DOHH2 (cell line): ENCODE measurements around the gene SGCD.

Experiments used
- H3F3A ChIP-seq: fragments of 200-600 bp; sonication (generic), shearing (Covaris generic); 2 replicates; pipeline ENCODE4 v1.6.0; 2016; ENCODE audit warnings: antibody characterized with exemption, mild to moderate bottlenecking; ENCODE audit not compliant: control insufficient read depth, insufficient read depth
- H3K27ac ChIP-seq: fragments of 200-600 bp; sonication (generic); 2 replicates; pipeline ENCODE4 v1.5.1; 2014; ENCODE audit warnings: low read depth, mild to moderate bottlenecking, low read length, moderate library complexity
- H3K27me3 ChIP-seq: fragments of 200-600 bp; sonication (generic); 2 replicates; pipeline ENCODE4 v1.6.1; 2014; ENCODE audit warnings: mild to moderate bottlenecking, low read length, mixed read lengths; ENCODE audit not compliant: control insufficient read depth
- H3K36me3 ChIP-seq: fragments of 200-600 bp; sonication (generic); 2 replicates; pipeline ENCODE4 v1.6.1; 2014; ENCODE audit warnings: mild to moderate bottlenecking, low read length, moderate library complexity, mixed read lengths; ENCODE audit not compliant: control insufficient read depth
- H3K4me1 ChIP-seq: fragments of 200-600 bp; sonication (generic); 2 replicates; pipeline ENCODE4 v1.6.1; 2014; ENCODE audit warnings: mild to moderate bottlenecking, low read length, mixed read lengths; ENCODE audit not compliant: control insufficient read depth
- H3K4me2 ChIP-seq: fragments of 200-600 bp; sonication (generic); 2 replicates; pipeline ENCODE4 v1.6.0; 2014; ENCODE audit warnings: mild to moderate bottlenecking, low read length, moderate library complexity
- H3K4me3 ChIP-seq: fragments of 200-600 bp; sonication (generic); 2 replicates; pipeline ENCODE4 v1.5.1; 2014; ENCODE audit warnings: mild to moderate bottlenecking, low read length, mixed read lengths
- H3K79me2 ChIP-seq: fragments of 200-600 bp; sonication (generic); 2 replicates; pipeline ENCODE4 v1.6.1; 2014; ENCODE audit warnings: mild to moderate bottlenecking, low read length, mixed read lengths; ENCODE audit not compliant: control insufficient read depth
- H3K9me2 ChIP-seq: fragments of 200-600 bp; sonication (generic); replicated peaks from 2 replicates; pipeline ENCODE4 v1.6.1; 2014; ENCODE audit warnings: mild to moderate bottlenecking, low read length, mixed read lengths; ENCODE audit not compliant: control insufficient read depth
- H3K9me3 ChIP-seq: fragments of 200-600 bp; sonication (generic); 2 replicates; pipeline ENCODE4 v1.6.1; 2014; ENCODE audit warnings: antibody characterized with exemption, low read length, mixed read lengths; ENCODE audit not compliant: control insufficient read depth, insufficient read depth
- H4K20me1 ChIP-seq: fragments of 200-600 bp; sonication (generic); 2 replicates; pipeline ENCODE4 v1.6.0; 2014; ENCODE audit warnings: low read depth, mild to moderate bottlenecking, antibody characterized with exemption, low read length, moderate library complexity; ENCODE audit not compliant: control insufficient read depth, insufficient read depth
- CTCF ChIP-seq: fragments of 200-600 bp; sonication (generic); IDR thresholded peaks from one replicate; pipeline ENCODE4 v1.5.1; 2014; ENCODE audit warnings: antibody characterized with exemption, mild to moderate bottlenecking, low read depth, low read length; ENCODE audit not compliant: poor library complexity, severe bottlenecking
- EZH2phosphoT487 ChIP-seq: fragments of 200-600 bp; sonication (generic); IDR thresholded peaks from 2 replicates; pipeline ENCODE4 v1.6.1; 2017; ENCODE audit warnings: borderline replicate concordance, mild to moderate bottlenecking, antibody characterized with exemption, low read length, moderate library complexity, mixed read lengths

The SGCD gene

GRCh38 chr5:156685481-156685880 lies 358.5 kb downstream of the SGCD start:
- Histone ChIP-seq H3K4me1 (peaks cover 5% of the 10 kb centered on the region; the same call in 1 of the 2 replicates), H3K4me2 (no peak overlapping the region), H3K9me2 (no peaks in the 10 kb centered on the region), H3K36me3 (no peaks in the 10 kb centered on the region), H3K79me2 (no peaks in the 10 kb centered on the region), H4K20me1 (no peaks in the 10 kb centered on the region), H3K9me3 (no peaks in the 10 kb centered on the region), H3K27ac (no peak overlapping the region), H3F3A (no peaks in the 10 kb centered on the region), H3K4me3 (no peak overlapping the region), H3K27me3 (0 out of 2 replicates have a peak, but pooled peaks cover 3% of the 10 kb centered on the region)
- TF ChIP-seq EZH2phosphoT487 (no peak), CTCF (no peak)

- H3K36me3 ChIP-seq: no peaks in the 10 kb centered on the region
- H3K9me3 ChIP-seq: no peaks in the 10 kb centered on the region
- H3F3A ChIP-seq: no peaks in the 10 kb centered on the region
- H3K4me1 ChIP-seq: peaks cover 5% of the 10 kb centered on the region; the same call in 1 of the 2 replicates
- H3K4me2 ChIP-seq: no peak overlapping the region
- H3K79me2 ChIP-seq: no peaks in the 10 kb centered on the region
- H3K9me2 ChIP-seq: no peaks in the 10 kb centered on the region
- no peak overlapping the region for H3K27ac ChIP-seq
- no peak for TF ChIP-seq CTCF
- no peak for TF ChIP-seq EZH2phosphoT487
- H4K20me1 ChIP-seq: no peaks in the 10 kb centered on the region
- H3K27me3 ChIP-seq: 0 out of 2 replicates have a peak, but pooled peaks cover 3% of the 10 kb centered on the region
- H3K4me3 ChIP-seq: no peak overlapping the region
These were observed 359.4 kb downstream of the SGCD start for GRCh38 chr5:156686380-156686779.

- H3K27me3 ChIP-seq: 0 out of 2 replicates have a peak, but pooled peaks cover 3% of the 10 kb centered on the region
- H3K27ac ChIP-seq: no peak overlapping the region
- TF ChIP-seq CTCF (no peak), EZH2phosphoT487 (no peak)
- H3K4me1 ChIP-seq: peaks cover 5% of the 10 kb centered on the region; the same call in 1 of the 2 replicates
- H3K9me3 ChIP-seq: no peaks in the 10 kb centered on the region
- H4K20me1 ChIP-seq: no peaks in the 10 kb centered on the region
- H3K9me2 ChIP-seq: no peaks in the 10 kb centered on the region
- no peak overlapping the region for H3K4me2 ChIP-seq
- H3K36me3 ChIP-seq: no peaks in the 10 kb centered on the region
- H3K4me3 ChIP-seq: no peak overlapping the region
- no peaks in the 10 kb centered on the region for H3K79me2 ChIP-seq
- H3F3A ChIP-seq: no peaks in the 10 kb centered on the region
These were observed 359.8 kb downstream of the SGCD start for GRCh38 chr5:156686796-156687195.

- H3K9me2 ChIP-seq: no peaks in the 10 kb centered on the region
- no peaks in the 10 kb centered on the region for H3F3A ChIP-seq
- H3K4me1 ChIP-seq: peaks cover 5% of the 10 kb centered on the region; the same call in 1 of the 2 replicates
- no peak overlapping the region for H3K4me3 ChIP-seq
- H3K79me2 ChIP-seq: no peaks in the 10 kb centered on the region
- no peaks in the 10 kb centered on the region for H4K20me1 ChIP-seq
- H3K27ac ChIP-seq: no peak overlapping the region
- no peaks in the 10 kb centered on the region for H3K9me3 ChIP-seq
- no peak for TF ChIP-seq CTCF
- TF ChIP-seq EZH2phosphoT487: no peak
- 0 out of 2 replicates have a peak, but pooled peaks cover 3% of the 10 kb centered on the region for H3K27me3 ChIP-seq
- no peaks in the 10 kb centered on the region for H3K36me3 ChIP-seq
- H3K4me2 ChIP-seq: no peak overlapping the region
These were observed 360.6 kb downstream of the SGCD start for GRCh38 chr5:156687514-156687913.
